HEK293T (cell line): ENCODE results near the gene SLC35E2B.

ENCODE experiments used
- BHLHE40 ChIP-seq: fragments of 450-650 bp; IDR thresholded peaks from 2 replicates; pipeline ENCODE4 v1.6.1; 2016; ENCODE audit warnings: mild to moderate bottlenecking, moderate library complexity, borderline replicate concordance
- CTBP1 ChIP-seq: fragments of 450-650 bp; IDR thresholded peaks from 2 replicates; pipeline ENCODE4 v1.6.1; 2016; ENCODE audit warnings: borderline replicate concordance
- ELF4 ChIP-seq: fragments of 450-650 bp; IDR thresholded peaks from 2 replicates; pipeline ENCODE4 v1.6.1; 2017; ENCODE audit warnings: antibody characterized with exemption
- FOXA1 ChIP-seq: fragments of 450-650 bp; IDR thresholded peaks from 2 replicates; pipeline ENCODE4 v1.6.1; 2016; ENCODE audit warnings: mild to moderate bottlenecking
- FOXK2 ChIP-seq: fragments of 450-650 bp; IDR thresholded peaks from 2 replicates; pipeline ENCODE4 v1.6.1; 2016; ENCODE audit warnings: mild to moderate bottlenecking
- FOXM1 ChIP-seq: fragments of 450-650 bp; IDR thresholded peaks from 2 replicates; pipeline ENCODE4 v1.6.1; 2017; ENCODE audit warnings: mild to moderate bottlenecking, borderline replicate concordance
- HDGF ChIP-seq: fragments of 450-650 bp; IDR thresholded peaks from 2 replicates; pipeline ENCODE4 v1.6.1; 2017; ENCODE audit warnings: antibody characterized with exemption, borderline replicate concordance
- LEF1 ChIP-seq: fragments of 450-650 bp; IDR thresholded peaks from 2 replicates; pipeline ENCODE4 v1.6.1; 2017; ENCODE audit warnings: mild to moderate bottlenecking, borderline replicate concordance
- NFRKB ChIP-seq: fragments of 450-650 bp; IDR thresholded peaks from 2 replicates; pipeline ENCODE4 v1.6.1; 2016; ENCODE audit warnings: mild to moderate bottlenecking, moderate library complexity
- PKNOX1 ChIP-seq: fragments of 450-650 bp; IDR thresholded peaks from 2 replicates; pipeline ENCODE4 v1.6.1; 2016
- SP1 ChIP-seq: fragments of 450-650 bp; IDR thresholded peaks from 2 replicates; pipeline ENCODE4 v1.6.1; 2017
- SUZ12 ChIP-seq: fragments of 450-650 bp; IDR thresholded peaks from 2 replicates; pipeline ENCODE4 v1.6.1; 2016; ENCODE audit warnings: mild to moderate bottlenecking
- TARDBP ChIP-seq: fragments of 450-650 bp; IDR thresholded peaks from 2 replicates; pipeline ENCODE4 v1.6.1; 2016
- ZNF384 ChIP-seq: fragments of 450-650 bp; IDR thresholded peaks from 2 replicates; pipeline ENCODE4 v1.6.1; 2016

- TF ChIP-seq PKNOX1 (no peak), SUZ12 (no peak), FOXK2 (no peak), LEF1 (no peak), SP1 (no peak), FOXA1 (no peak), HDGF (no peak), BHLHE40 (no peak), TARDBP (no peak), ZNF384 (no peak), FOXM1 (no peak), ELF4 (no peak), CTBP1 (no peak), NFRKB (no peak)
Observed at GRCh38 chr1:1680031-1680911, 12.3 kb downstream of the SLC35E2B start.
